OCI-LY7 (cell line): Measurements from ENCODE around the gene NOS3. TPM values are rescaled to one million over a fixed set of nuclear protein-coding genes. Genes with fewer than 3 reads are reported as not detected.

Experiments used
- BruUV-seq: library from RNA; stranded (reverse); fragments of 400-500 nt; replicated peaks from 2 replicates; lab custom pipeline; 2021; lab: Mats Ljungman, UMichigan
- CTCF ChIA-PET: fragments of 300-600 bp; sonication (Branson Sonifier 250); formaldehyde crosslinking; loops from one replicate; lab custom pipeline; 2022; ENCODE audit warnings: antibody characterized with exemption; ENCODE audit not compliant: unreplicated experiment; lab: Charles Lee
- POLR2A ChIA-PET: fragments of 300-600 bp; sonication (Branson Sonifier 250); formaldehyde crosslinking; loops from one replicate; lab custom pipeline; 2022; ENCODE audit warnings: antibody characterized with exemption; lab: Charles Lee
- DNase-seq: peaks from one replicate; pipeline ENCODE4 v3.0.0-alpha.2; 2015; ENCODE audit warnings: low spot score
- H2AFZ ChIP-seq: fragments of 200-600 bp; sonication (generic), shearing (Covaris generic); 2 replicates; pipeline ENCODE4 v1.6.1; 2014; ENCODE audit warnings: mild to moderate bottlenecking, antibody characterized with exemption, low read length, moderate library complexity
- H3K27ac ChIP-seq: fragments of 200-600 bp; sonication (generic); 2 replicates; pipeline ENCODE4 v1.5.1; 2014; ENCODE audit warnings: mixed run types, low read depth, mild to moderate bottlenecking, moderate library complexity, low read length, inconsistent platforms; ENCODE audit not compliant: poor library complexity, severe bottlenecking
- H3K36me3 ChIP-seq: fragments of 200-600 bp; sonication (generic); 2 replicates; pipeline ENCODE4 v1.6.1; 2014; ENCODE audit warnings: mild to moderate bottlenecking, antibody characterized with exemption, low read length, moderate library complexity, mixed read lengths; ENCODE audit not compliant: insufficient read depth
- H3K4me1 ChIP-seq: fragments of 200-600 bp; sonication (generic); 2 replicates; pipeline ENCODE4 v1.5.1; 2014; ENCODE audit warnings: mild to moderate bottlenecking, low read length; ENCODE audit not compliant: insufficient read depth, poor library complexity, severe bottlenecking
- H3K4me2 ChIP-seq: fragments of 200-600 bp; sonication (generic); 2 replicates; pipeline ENCODE4 v1.6.1; 2014; ENCODE audit warnings: mild to moderate bottlenecking, low read length
- H3K4me3 ChIP-seq: fragments of 200-600 bp; sonication (generic); 2 replicates; pipeline ENCODE4 v1.5.1; 2014; ENCODE audit warnings: mild to moderate bottlenecking, low read depth, low read length; ENCODE audit not compliant: poor library complexity, severe bottlenecking
- H3K79me2 ChIP-seq: fragments of 200-600 bp; sonication (generic); 2 replicates; pipeline ENCODE4 v1.6.1; 2016; ENCODE audit warnings: low read depth, mild to moderate bottlenecking, low read length, moderate library complexity, mixed read lengths; ENCODE audit not compliant: insufficient read depth
- H3K9me2 ChIP-seq: fragments of 200-600 bp; sonication (generic); 2 replicates; pipeline ENCODE4 v1.6.1; 2016; ENCODE audit warnings: mild to moderate bottlenecking, low read length, mixed read lengths; ENCODE audit not compliant: insufficient read depth
- H3K9me3 ChIP-seq: fragments of 200-600 bp; sonication (generic); 2 replicates; pipeline ENCODE4 v1.6.1; 2014; ENCODE audit warnings: mild to moderate bottlenecking, mixed run types, low read length, mixed read lengths
- H4K20me1 ChIP-seq: fragments of 200-600 bp; sonication (generic); 2 replicates; pipeline ENCODE4 v1.6.1; 2014; ENCODE audit warnings: mild to moderate bottlenecking, antibody characterized with exemption, low read length, moderate library complexity, mixed read lengths; ENCODE audit not compliant: insufficient read depth
- CTCF ChIP-seq: fragments of 200-600 bp; sonication (generic); conservative IDR thresholded peaks from 2 replicates; pipeline ENCODE4 v1.5.1; 2014; ENCODE audit warnings: mild to moderate bottlenecking, antibody characterized with exemption, low read length, moderate library complexity, mixed read lengths
- EZH2phosphoT487 ChIP-seq: fragments of 200-600 bp; sonication (generic); IDR thresholded peaks from 2 replicates; pipeline ENCODE4 v1.6.1; 2018; ENCODE audit warnings: low read depth, borderline replicate concordance, mild to moderate bottlenecking, mixed run types, antibody characterized with exemption, low read length, moderate library complexity, mixed read lengths
- intact Hi-C: fragments of 100-400 bp; cut with micrococcal nuclease; formaldehyde crosslinking; loops from one replicate; pipeline ENCODE4 v1.10.0; 2022; ENCODE audit not compliant: unreplicated experiment
- total RNA-seq, 2 experiments: library from RNA; depleted of rRNA in 1 of 2; stranded (reverse); fragments of >200 nt in 1 of 2; shearing (Covaris generic) in 1 of 2; gene quantifications; 2 replicates each; pipeline ENCODE4 v1.2.3, GENCODE V29; 2014 to 2022

Gene NOS3
- total RNA-seq, 2 experiments from 2014 or later: 0.78 to 0.82 TPM

DNA sequence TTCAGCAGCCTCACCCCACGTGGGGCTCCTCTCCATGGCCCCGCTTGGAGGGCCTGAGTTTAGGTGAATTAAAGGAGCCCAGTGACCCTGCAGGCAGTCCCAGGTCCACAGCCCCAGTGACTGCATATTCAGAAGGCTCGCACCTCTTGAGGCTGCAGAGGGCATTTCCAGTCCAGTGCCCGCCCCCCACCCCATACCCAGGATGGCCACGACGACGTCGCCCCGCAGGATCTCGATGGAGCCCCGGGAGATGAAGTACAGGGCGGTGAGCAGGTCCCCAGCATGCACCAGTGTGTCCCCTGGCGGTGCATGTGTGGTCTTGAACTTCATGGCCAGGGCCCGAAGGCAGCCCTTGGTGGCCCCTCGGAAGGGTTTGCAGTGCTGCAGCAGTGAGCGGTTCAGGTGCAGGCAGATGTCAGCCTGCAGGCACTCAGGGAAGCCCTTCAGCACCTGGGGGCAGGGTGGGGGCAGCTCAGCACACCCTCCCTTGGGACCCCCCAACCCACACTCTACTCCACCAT, 40.8 kb upstream of the NOS3 start:
- Histone ChIP-seq H3K4me1 (peaks cover 9% of the 10 kb centered on the region), H3K9me2 (no peaks in the 10 kb centered on the region), H4K20me1 (no peaks in the 10 kb centered on the region), H3K4me3 (no peak overlapping the region), H3K36me3 (no peaks in the 10 kb centered on the region), H3K79me2 (no peaks in the 10 kb centered on the region), H3K4me2 (no peak overlapping the region), H3K9me3 (no peaks in the 10 kb centered on the region), H2AFZ (no peak overlapping the region), H3K27ac (no peak overlapping the region)
- ChIA-PET CTCF (interaction anchor here (0.6 kb wide), 1 partner anchor 25 kb away, joined by 4 read pairs; no protein-coding TSS in a partner anchor), POLR2A (interaction anchor here (0.6 kb wide), 1 partner anchor 38 kb away, joined by 3 read pairs; no protein-coding TSS in a partner anchor)
- TF ChIP-seq CTCF: no peak
- no peak for TF ChIP-seq EZH2phosphoT487
- DNase-seq: no peak
- intact Hi-C loops: no loop called here
- no TSS peak for BruUV-seq

DNA sequence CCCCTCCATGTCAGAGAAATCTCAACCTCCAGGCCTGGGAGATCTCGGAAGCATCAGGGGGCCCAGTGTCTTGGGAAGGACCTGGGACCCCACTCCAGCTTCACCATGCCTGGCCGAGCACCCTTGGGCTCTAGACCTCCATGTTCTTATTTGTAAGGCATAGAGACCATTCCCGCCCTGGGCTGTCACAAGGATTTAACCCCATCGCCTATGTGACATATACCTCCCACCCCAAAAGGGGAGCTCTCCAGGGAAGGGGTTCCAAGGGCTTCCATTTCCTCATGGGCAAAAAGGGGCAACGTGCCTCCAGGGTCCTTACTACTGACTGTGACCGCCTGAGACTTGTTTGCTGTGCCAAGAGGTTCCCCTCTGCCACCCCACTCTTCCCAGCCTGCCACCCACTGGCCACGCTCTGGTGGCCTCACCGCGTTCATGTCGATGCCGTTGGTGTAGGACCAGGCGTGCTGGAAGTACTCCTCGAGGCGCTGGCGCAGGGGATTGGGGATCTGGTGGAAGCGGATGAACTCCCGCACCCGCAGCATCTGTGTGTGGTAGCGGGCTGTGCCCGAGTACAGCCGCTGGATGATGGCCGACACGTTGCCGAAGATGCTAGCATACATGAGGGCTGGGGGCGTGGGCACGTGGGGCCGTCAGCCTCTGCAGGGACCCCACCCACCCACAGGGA, 40.2 kb upstream of the NOS3 start:
- Histone ChIP-seq H3K4me2 (no peak overlapping the region), H3K9me3 (no peaks in the 10 kb centered on the region), H3K9me2 (no peaks in the 10 kb centered on the region), H4K20me1 (no peaks in the 10 kb centered on the region), H3K36me3 (no peaks in the 10 kb centered on the region), H3K27ac (no peak overlapping the region), H2AFZ (no peak overlapping the region), H3K4me3 (no peak overlapping the region), H3K79me2 (no peaks in the 10 kb centered on the region), H3K4me1 (peaks cover 9% of the 10 kb centered on the region)
- BruUV-seq: no TSS peak
- no peak for DNase-seq
- intact Hi-C loops: no loop called here
- ChIA-PET CTCF (no interaction called here), POLR2A (no interaction called here)
- TF ChIP-seq CTCF (no peak), EZH2phosphoT487 (no peak)

DNA sequence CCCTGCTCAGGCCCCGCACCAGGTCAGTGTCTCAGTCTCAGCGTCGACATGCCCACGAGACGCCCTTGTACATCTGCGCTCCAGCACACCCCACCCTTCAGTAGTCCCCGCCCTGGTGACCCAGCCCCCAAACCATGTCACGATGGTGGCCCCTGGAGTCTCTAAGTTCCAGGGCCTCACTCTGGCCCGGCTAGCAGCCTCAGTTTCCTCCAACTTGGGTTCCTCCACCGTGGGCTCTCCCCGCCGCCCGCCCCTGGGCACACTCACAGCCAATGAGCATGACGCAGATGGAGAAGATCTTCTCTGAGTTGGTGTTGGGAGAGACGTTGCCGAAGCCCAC, 39.7 kb upstream of the NOS3 start:
- Histone ChIP-seq H3K79me2 (no peaks in the 10 kb centered on the region), H3K4me2 (no peak overlapping the region), H3K9me2 (no peaks in the 10 kb centered on the region), H3K27ac (no peak overlapping the region), H3K4me3 (no peak overlapping the region), H3K9me3 (no peaks in the 10 kb centered on the region), H2AFZ (no peak overlapping the region), H4K20me1 (no peaks in the 10 kb centered on the region), H3K4me1 (peaks cover 9% of the 10 kb centered on the region), H3K36me3 (no peaks in the 10 kb centered on the region)
- ChIA-PET POLR2A (no interaction called here), CTCF (no interaction called here)
- TF ChIP-seq CTCF (no peak), EZH2phosphoT487 (no peak)
- DNase-seq: no peak
- intact Hi-C loops: no loop called here
- no TSS peak for BruUV-seq
